Left forelimb (tissue), 1 donor: Measurements from ENCODE around the gene ANKZF1.
A peak's percentile ranks its signal among the peaks of the same experiment; 100 is the strongest.

Experiments
- DNase-seq: peaks from one replicate; pipeline ENCODE4 v3.0.0-alpha.2; 2018; ENCODE audit warnings: low spot score

The ANKZF1 gene

GRCh38 chr2:219228041-219228910, 1.3 kb upstream of the ANKZF1 start:
- DNase-seq: no peak

- no peak for DNase-seq
These were observed 698 bp upstream of the ANKZF1 start for GRCh38 chr2:219228911-219229304.

GRCh38 chr2:219230059-219230540, 494 bp downstream of the ANKZF1 start:
- DNase-seq: no peak

GRCh38 chr2:219234331-219234730, 4.7 kb downstream of the ANKZF1 start:
- no peak for DNase-seq

GRCh38 chr2:219243291-219243761, 13.7 kb downstream of the ANKZF1 start:
- DNase-seq: no peak

GRCh38 chr2:219244789-219245147, 15.2 kb downstream of the ANKZF1 start:
- no peak for DNase-seq

- DNase-seq: peak; percentile 97
These were observed 15.7 kb downstream of the ANKZF1 start, which contains the start of the genes GLB1L and STK16 for GRCh38 chr2:219245148-219245898. Gene GLB1L (minus strand): TSS chr2:219245444. CDS start chr2:219243573, 1,871 bp downstream. Gene STK16 (plus strand): TSS chr2:219245479. CDS start chr2:219246000, 521 bp downstream.

- no peak for DNase-seq
These were observed 16.3 kb downstream of the ANKZF1 start for GRCh38 chr2:219245899-219246230.

GRCh38 chr2:219246559-219246958, 17.0 kb downstream of the ANKZF1 start:
- no peak for DNase-seq

- no peak for DNase-seq
These were observed 18.4 kb downstream of the ANKZF1 start for GRCh38 chr2:219247678-219248642.

- no peak for DNase-seq
These were observed 19.2 kb downstream of the ANKZF1 start for GRCh38 chr2:219248845-219249202.

- DNase-seq: no peak
These were observed 19.8 kb downstream of the ANKZF1 start for GRCh38 chr2:219249203-219249980.

GRCh38 chr2:219250049-219250781, 20.6 kb downstream of the ANKZF1 start:
- DNase-seq: no peak

GRCh38 chr2:219251656-219252055, 22.1 kb downstream of the ANKZF1 start:
- DNase-seq: no peak

- DNase-seq: no peak
These were observed 22.5 kb downstream of the ANKZF1 start for GRCh38 chr2:219252084-219252483.

- no peak for DNase-seq
These were observed 22.9 kb downstream of the ANKZF1 start for GRCh38 chr2:219252570-219252899.

GRCh38 chr2:219252900-219253752, 23.5 kb downstream of the ANKZF1 start, which contains the start of gene TUBA4B:
Gene TUBA4B (plus strand): TSS chr2:219253243. CDS start chr2:219253408, 165 bp downstream.
- DNase-seq: no peak

- no peak for DNase-seq
These were observed 24.4 kb downstream of the ANKZF1 start, which contains the start of gene TUBA4A for GRCh38 chr2:219253753-219254589. Gene TUBA4A (minus strand): TSS chr2:219253918. CDS start chr2:219253858, 60 bp downstream.
